Measurements from ENCODE around the gene KYNU.
"Not testable (repeated sequence)": the region's sequence is repeated elsewhere in the genome, so short reads cannot be mapped to it uniquely, and the experiment has no call there.

Gene KYNU

GRCh38 chr2:143078104-143078503 is 200.6 kb downstream of the KYNU start:
- TF ChIP-seq CTCF (IDR thresholded peaks at IDR 0.05; ENCODE audit: low read depth, low read length): no peak
- DNase-seq (ENCODE audit: extremely low read depth, low read depth): no peak

GRCh38 chr2:143081616-143082015 is 204.2 kb downstream of the KYNU start:
- no peak for DNase-seq (ENCODE audit: extremely low read depth, low read depth)
- no peak for TF ChIP-seq CTCF (IDR thresholded peaks at IDR 0.05; ENCODE audit: low read depth, low read length)

- TF ChIP-seq CTCF (IDR thresholded peaks at IDR 0.05; ENCODE audit: low read depth, low read length): no peak
- peak; percentile 53 for DNase-seq (ENCODE audit: extremely low read depth, low read depth)
Measured at GRCh38 chr2:143083636-143084035, 206.2 kb downstream of the KYNU start.

- no peak for DNase-seq (ENCODE audit: extremely low read depth, low read depth)
- TF ChIP-seq CTCF (IDR thresholded peaks at IDR 0.05; ENCODE audit: low read depth, low read length): no peak
Measured at GRCh38 chr2:143084462-143084861, 207.0 kb downstream of the KYNU start.

DNA sequence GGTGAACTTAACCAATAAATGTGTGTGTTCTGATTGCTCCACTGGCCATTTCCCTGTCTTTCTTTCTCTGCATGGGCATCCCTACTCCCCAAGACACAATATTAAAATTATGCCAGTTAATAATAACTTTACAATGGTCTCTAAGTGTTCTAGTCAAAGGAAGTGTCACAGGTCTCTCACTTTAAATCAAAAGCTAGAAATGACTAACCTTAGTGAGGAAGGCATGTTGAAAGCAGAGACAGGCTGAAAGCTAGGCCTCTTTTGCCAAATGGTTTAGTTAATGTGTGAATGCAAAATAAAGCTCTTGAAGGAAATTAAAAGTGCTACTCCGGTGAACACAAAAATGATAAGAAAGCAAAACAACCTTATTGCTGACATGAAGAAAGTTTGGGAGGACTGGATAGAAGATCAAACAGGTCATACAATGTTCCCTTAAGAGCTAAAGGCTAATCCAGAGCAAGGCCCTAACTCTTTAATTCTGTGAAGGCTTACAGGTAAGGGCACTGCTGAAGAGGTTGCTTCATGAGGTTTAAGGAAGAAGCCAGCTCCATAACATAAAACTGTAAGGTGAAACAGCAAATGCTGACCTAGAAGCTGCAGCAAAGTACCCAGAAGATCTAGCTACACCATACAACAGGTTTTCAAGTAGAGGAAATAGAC is 207.8 kb downstream of the KYNU start:
- TF ChIP-seq CTCF (IDR thresholded peaks at IDR 0.05; ENCODE audit: low read depth, low read length): no peak
- DNase-seq (ENCODE audit: extremely low read depth, low read depth): no peak

DNA sequence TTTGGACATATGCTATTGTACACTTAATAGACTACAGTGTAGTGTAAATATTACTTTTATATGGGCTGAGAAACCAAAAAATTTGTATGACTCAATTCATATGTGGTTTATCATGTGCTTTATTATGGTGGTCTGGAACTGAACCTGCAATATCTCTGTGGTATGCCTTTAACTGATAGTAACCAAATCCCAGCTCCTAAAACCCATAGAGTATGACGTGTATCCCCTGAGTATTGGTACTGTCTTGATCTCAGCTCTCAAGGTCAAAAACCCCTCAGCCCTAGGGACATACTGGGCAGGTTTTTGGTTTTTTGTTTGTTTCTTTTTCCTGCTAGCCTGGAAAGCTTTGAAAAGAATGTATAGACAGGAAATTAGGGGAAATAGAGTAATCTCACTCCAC is 209.6 kb downstream of the KYNU start:
- no peak for DNase-seq (ENCODE audit: extremely low read depth, low read depth)
- no peak for TF ChIP-seq CTCF (IDR thresholded peaks at IDR 0.05; ENCODE audit: low read depth, low read length)

DNA sequence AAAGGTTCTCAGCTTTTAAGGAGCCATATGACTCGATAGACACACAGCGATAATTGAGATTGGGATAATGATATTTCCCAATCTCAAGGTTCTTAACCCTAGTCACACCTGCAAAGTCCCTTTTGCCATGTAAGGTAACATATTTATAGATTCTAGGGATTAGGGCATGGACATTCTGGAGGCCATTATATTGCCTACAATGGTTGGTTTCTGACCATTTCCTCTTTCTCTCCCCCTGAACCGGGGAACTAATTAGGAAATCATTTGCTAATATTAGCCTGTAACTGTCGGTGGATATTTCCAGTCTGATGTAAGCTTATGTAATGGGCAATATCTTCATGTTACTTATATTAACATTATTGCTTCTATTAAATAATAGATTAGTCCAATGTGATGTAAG is 210.9 kb downstream of the KYNU start:
- no peak for DNase-seq (ENCODE audit: extremely low read depth, low read depth)
- TF ChIP-seq CTCF (IDR thresholded peaks at IDR 0.05; ENCODE audit: low read depth, low read length): no peak

- DNase-seq (ENCODE audit: extremely low read depth, low read depth): not testable (repeated sequence)
Measured at GRCh38 chr2:143089520-143089919, 212.1 kb downstream of the KYNU start.

All from AG09319 (cell line).